Measurements from ENCODE around the gene HUS1. TPM values are rescaled to one million over a fixed set of nuclear protein-coding genes. Genes with fewer than 3 reads are reported as not detected.

Gene HUS1
- total RNA-seq, 4 donors from 2014 or later: 11.5 to 15.6 (median 13.7) TPM

GRCh38 chr7:47940088-47941013, 39.1 kb downstream of the HUS1 start:
- Histone ChIP-seq H3K36me3 (peaks cover 0 to 8% (median 0%) of the 10 kb centered on the region in 4 donors), H3K4me3 (no peak overlapping the region), H3K27me3 (no peaks in the 10 kb centered on the region), H3K4me1 (peaks cover 8 to 36% (median 20%) of the 10 kb centered on the region in 4 donors), H3K9me3 (no peaks in the 10 kb centered on the region), H3K27ac (replicated peaks in 1 of 4) (peak overlapping the region; percentile 52 to 77 (median 70))
- intact Hi-C loops (cut with DNase I): no loop called here
- no peak for DNase-seq (ENCODE audit: extremely low spot score)
- TF ChIP-seq EP300 (IDR thresholded peaks at IDR 0.05) (no peak), POLR2AphosphoS5 (IDR thresholded peaks at IDR 0.05) (peak in 1 of 2 donors; percentile 5)
- 82% methylated on average over 13 of the region's 14 CpGs for WGBS

DNA sequence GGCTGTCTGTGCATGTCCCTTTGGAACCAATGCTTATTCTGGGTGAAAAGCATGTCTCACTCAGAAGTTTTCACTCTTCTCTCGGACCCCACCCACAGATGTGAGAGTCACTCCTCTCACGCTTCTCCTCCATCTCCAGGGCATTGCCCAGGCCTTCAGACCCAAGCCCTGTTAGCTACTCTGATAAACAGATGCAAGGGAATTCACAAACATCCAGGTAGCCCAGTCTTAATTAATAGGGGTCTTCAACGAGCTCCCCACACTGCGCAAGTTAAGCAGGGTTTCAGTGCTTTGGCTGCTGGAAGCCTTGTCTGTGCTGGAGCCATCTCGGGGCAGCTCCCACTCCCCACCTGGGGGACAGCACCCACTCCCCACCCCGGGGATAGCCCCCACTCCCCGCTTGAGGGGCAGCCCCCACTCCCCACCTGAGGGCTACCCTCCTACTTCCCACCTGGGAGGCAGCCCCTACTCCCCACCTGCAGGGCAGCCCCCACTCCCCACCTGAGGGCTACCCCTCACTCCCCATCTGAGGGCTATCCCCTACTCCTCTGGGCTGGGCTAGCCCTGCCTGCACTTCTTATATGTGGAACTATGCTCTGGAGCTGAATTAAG, 39.9 kb downstream of the HUS1 start:
- TF ChIP-seq, protein P1, sequence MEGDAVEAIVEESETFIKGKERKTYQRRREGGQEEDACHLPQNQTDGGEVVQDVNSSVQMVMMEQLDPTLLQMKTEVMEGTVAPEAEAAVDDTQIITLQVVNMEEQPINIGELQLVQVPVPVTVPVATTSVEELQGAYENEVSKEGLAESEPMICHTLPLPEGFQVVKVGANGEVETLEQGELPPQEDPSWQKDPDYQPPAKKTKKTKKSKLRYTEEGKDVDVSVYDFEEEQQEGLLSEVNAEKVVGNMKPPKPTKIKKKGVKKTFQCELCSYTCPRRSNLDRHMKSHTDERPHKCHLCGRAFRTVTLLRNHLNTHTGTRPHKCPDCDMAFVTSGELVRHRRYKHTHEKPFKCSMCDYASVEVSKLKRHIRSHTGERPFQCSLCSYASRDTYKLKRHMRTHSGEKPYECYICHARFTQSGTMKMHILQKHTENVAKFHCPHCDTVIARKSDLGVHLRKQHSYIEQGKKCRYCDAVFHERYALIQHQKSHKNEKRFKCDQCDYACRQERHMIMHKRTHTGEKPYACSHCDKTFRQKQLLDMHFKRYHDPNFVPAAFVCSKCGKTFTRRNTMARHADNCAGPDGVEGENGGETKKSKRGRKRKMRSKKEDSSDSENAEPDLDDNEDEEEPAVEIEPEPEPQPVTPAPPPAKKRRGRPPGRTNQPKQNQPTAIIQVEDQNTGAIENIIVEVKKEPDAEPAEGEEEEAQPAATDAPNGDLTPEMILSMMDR (IDR thresholded peaks at IDR 0.05): no peak
- TF ChIP-seq POLR2AphosphoS5 (IDR thresholded peaks at IDR 0.05) (no peak), POLR2A (IDR thresholded peaks at IDR 0.05; ENCODE audit: low read depth) (no peak), EP300 (IDR thresholded peaks at IDR 0.05) (no peak)
- Histone ChIP-seq H3K27me3 (no peaks in the 10 kb centered on the region), H3K4me3 (no peak overlapping the region), H3K9me3 (no peaks in the 10 kb centered on the region), H3K36me3 (peaks cover 0 to 12% (median 0%) of the 10 kb centered on the region in 4 donors), H3K4me1 (peaks cover 8 to 36% (median 20%) of the 10 kb centered on the region in 4 donors), H3K27ac (replicated peaks in 1 of 4) (peak overlapping the region; percentile 28 to 77 (median 70))
- WGBS: 92% methylated on average over 5 of the region's 7 CpGs
- intact Hi-C loops (cut with DNase I): no loop called here
- no peak for DNase-seq (ENCODE audit: extremely low spot score)

DNA sequence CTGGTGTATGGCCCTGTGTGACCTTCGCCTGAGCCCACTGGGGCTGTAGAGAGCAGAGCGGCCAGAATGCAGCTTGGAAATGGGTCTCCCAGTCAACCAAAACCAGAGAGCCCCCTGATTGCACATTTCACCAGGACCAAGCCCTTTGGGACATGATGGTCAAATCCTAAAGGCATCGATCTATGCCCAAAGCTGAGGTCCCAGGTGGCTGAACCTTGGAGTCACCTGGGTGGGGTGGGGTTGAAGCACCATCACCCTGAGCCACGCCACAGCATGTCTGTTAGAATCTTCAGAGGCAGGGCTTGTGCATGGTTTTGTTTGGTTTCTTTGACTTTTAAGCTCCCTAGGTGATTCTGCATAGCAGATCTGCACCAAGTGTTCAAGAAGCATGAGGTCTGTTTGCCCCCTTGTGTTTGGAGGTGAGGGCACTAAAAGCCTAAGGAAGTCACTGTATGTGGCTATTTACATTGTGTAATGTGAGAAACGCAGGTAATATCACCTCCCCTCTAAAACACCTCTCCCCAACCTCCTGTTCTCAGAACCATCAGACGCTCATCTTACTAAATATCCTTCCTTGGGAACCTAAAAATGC, 40.7 kb downstream of the HUS1 start:
- H3K4me1 ChIP-seq: peaks cover 8 to 36% (median 20%) of the 10 kb centered on the region in 4 donors
- intact Hi-C loops (cut with DNase I): no loop called here
- WGBS: 99% methylated on average over 5 of the region's 6 CpGs
- peaks cover 0 to 16% (median 0%) of the 10 kb centered on the region in 4 donors for H3K36me3 ChIP-seq
- H3K9me3 ChIP-seq: no peaks in the 10 kb centered on the region
- H3K27ac ChIP-seq (replicated peaks in 1 of 4): no peak overlapping the region
- H3K4me3 ChIP-seq: no peak overlapping the region
- no peaks in the 10 kb centered on the region for H3K27me3 ChIP-seq
- TF ChIP-seq POLR2A (IDR thresholded peaks at IDR 0.05; ENCODE audit: low read depth): no peak
- TF ChIP-seq EP300 (IDR thresholded peaks at IDR 0.05): no peak
- TF ChIP-seq POLR2AphosphoS5 (IDR thresholded peaks at IDR 0.05): no peak
- TF ChIP-seq, protein P1 (IDR thresholded peaks at IDR 0.05): no peak
- DNase-seq (ENCODE audit: extremely low spot score): no peak

DNA sequence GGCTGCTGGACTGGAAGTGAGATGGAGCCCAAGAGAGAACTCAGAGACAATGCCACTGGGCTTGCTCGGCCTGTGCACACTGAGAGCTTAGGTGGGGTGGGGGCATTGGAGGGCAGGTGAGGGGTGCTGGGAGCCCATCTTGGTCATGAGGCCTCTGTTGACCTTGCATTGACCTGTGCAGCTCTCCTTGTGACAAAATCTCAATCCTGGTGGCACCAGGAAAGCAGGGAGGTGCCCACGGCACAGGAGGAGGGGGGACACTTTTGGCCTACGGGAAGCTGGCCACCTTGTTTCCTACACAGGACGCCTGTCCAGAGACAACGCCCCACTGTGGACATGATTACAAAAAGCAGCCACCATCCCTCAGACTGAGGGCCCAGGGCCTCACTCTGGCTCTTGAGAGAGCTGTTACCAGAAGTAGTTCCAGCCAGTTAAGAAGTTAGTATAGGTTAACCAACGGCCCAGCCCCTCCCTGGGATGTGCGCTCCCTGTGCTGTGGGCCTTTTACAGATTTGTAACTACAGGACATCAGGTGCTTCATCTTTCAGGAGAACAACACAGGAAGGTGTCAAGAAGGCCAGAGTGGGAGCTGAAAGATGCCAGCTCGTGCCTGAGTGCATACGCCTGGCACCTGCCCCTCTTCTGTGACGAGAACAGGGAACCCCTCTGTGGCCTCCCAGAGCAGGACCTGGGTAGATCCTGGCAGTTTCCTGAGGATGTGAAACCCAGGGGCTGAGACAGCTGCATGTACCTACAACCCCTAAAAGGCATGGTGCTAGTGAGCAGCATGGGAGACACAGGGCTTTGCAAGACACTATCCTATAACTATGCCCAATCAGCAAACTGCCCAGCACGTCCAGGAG, 41.5 kb downstream of the HUS1 start:
- Histone ChIP-seq H3K27ac (replicated peaks in 1 of 4) (no peak overlapping the region), H3K36me3 (peaks cover 0 to 16% (median 0%) of the 10 kb centered on the region in 4 donors), H3K4me1 (peaks cover 8 to 36% (median 20%) of the 10 kb centered on the region in 4 donors), H3K4me3 (no peak overlapping the region), H3K9me3 (no peaks in the 10 kb centered on the region), H3K27me3 (no peaks in the 10 kb centered on the region)
- TF ChIP-seq EP300 (IDR thresholded peaks at IDR 0.05): no peak
- TF ChIP-seq POLR2A (IDR thresholded peaks at IDR 0.05; ENCODE audit: low read depth): no peak
- TF ChIP-seq POLR2AphosphoS5 (IDR thresholded peaks at IDR 0.05): no peak
- TF ChIP-seq, protein P1 (IDR thresholded peaks at IDR 0.05): no peak
- no peak for DNase-seq (ENCODE audit: extremely low spot score)
- intact Hi-C loops (cut with DNase I): no loop called here
- 84% methylated on average over 11 of the region's 11 CpGs for WGBS

All from esophagus muscularis mucosa (tissue), 4 donors.